RWPE1 (cell line): ENCODE results near the gene CEP170.

Experiments used
- CTCF ChIA-PET: fragments of 350-600 bp; sonication (Branson Sonifier 250); formaldehyde crosslinking; extraction: SDS; loops from one replicate; lab custom pipeline; 2021; lab: Yijun Ruan, JAX
- POLR2A ChIA-PET: fragments of 400-600 bp; formaldehyde crosslinking; extraction: SDS; loops from one replicate; lab custom pipeline; 2020; ENCODE audit warnings: antibody characterized with exemption; ENCODE audit not compliant: low non-redundant PET; lab: Yijun Ruan, JAX
- DNase-seq: peaks from one replicate; pipeline ENCODE4 v3.0.0; 2012; ENCODE audit warnings: low spot score
- H3K27ac ChIP-seq: fragments of 450-650 bp; 2 replicates; pipeline ENCODE4 v1.5.1; 2017
- TF ChIP-seq, protein P1 (sequence below): fragments of 450-650 bp; conservative IDR thresholded peaks from 2 replicates; pipeline ENCODE4 v1.5.1; 2017; ENCODE audit warnings: low read depth, mild to moderate bottlenecking

Gene CEP170

DNA sequence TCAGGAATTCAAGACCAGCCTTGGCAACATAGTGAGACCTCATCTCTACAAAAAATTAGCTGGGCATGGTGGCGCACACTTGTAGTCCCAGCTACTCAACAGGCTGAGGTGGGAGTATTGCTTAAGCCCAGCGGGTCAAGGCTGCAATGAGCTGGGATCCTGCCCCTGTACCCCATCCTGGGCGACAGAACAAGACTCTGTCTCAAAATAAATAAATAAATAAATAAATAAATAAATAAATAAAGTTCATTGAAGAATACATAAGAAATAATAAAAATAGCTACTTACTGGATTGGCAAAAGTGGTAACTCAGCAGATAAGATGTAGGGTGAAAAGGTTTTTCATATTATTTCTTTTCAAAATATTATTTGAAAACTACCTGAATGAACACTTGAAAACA, 5.9 kb downstream of the CEP170 start:
- DNase-seq: no peak
- no peak overlapping the region for H3K27ac ChIP-seq
- CTCF ChIA-PET: no interaction called here
- POLR2A ChIA-PET: no interaction called here
- TF ChIP-seq, protein P1, sequence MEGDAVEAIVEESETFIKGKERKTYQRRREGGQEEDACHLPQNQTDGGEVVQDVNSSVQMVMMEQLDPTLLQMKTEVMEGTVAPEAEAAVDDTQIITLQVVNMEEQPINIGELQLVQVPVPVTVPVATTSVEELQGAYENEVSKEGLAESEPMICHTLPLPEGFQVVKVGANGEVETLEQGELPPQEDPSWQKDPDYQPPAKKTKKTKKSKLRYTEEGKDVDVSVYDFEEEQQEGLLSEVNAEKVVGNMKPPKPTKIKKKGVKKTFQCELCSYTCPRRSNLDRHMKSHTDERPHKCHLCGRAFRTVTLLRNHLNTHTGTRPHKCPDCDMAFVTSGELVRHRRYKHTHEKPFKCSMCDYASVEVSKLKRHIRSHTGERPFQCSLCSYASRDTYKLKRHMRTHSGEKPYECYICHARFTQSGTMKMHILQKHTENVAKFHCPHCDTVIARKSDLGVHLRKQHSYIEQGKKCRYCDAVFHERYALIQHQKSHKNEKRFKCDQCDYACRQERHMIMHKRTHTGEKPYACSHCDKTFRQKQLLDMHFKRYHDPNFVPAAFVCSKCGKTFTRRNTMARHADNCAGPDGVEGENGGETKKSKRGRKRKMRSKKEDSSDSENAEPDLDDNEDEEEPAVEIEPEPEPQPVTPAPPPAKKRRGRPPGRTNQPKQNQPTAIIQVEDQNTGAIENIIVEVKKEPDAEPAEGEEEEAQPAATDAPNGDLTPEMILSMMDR: no peak

GRCh38 chr1:243247901-243248300, 7.2 kb downstream of the CEP170 start:
- POLR2A ChIA-PET: no interaction called here
- no peak for DNase-seq
- no peak overlapping the region for H3K27ac ChIP-seq
- TF ChIP-seq, protein P1: no peak
- CTCF ChIA-PET: interaction anchor here (0.6 kb wide), 2 partner anchors 34 to 500 kb away, joined by 3 to 4 read pairs; no protein-coding TSS in a partner anchor

- TF ChIP-seq, protein P1: no peak
- ChIA-PET POLR2A (no interaction called here), CTCF (no interaction called here)
- DNase-seq: no peak
- peak overlapping the region; percentile 54 for H3K27ac ChIP-seq
Measured at GRCh38 chr1:243246916-243247315, 8.2 kb downstream of the CEP170 start.

GRCh38 chr1:243244432-243244841, 10.6 kb downstream of the CEP170 start:
- TF ChIP-seq, protein P1: no peak
- DNase-seq: no peak
- ChIA-PET CTCF (no interaction called here), POLR2A (no interaction called here)
- H3K27ac ChIP-seq: peak overlapping the region; percentile 46

DNA sequence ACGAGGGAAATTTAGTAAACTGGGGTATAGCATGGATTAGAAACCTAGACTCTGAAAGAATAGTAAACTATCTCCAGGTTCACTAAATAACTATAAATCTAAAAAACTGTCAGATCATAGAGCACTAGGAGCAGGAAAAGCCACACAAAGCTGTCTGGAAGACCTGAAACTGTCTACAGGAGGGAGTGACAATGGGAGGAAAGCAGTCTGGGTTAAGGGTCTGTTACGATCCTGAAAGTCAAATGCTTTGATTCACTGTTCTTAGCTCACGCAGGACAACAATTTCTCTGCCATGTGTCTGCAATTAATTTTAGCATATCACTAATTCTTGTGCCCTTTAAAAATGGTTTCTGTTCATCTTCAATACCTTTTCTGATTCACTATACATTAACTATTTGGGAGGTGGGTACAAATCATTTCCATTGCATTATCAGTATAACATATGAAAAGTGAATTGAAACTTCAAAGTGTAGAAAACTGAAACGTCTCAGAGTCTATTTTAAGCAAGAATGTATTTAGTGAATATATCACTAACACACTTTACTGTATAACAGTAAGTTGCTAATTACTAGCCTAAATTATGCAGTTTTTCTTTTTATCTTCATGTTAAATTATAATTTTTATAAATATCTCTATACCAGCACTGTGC, 18.4 kb downstream of the CEP170 start:
- H3K27ac ChIP-seq: no peak overlapping the region
- DNase-seq: no peak
- ChIA-PET CTCF (no interaction called here), POLR2A (no interaction called here)
- TF ChIP-seq, protein P1: no peak

DNA sequence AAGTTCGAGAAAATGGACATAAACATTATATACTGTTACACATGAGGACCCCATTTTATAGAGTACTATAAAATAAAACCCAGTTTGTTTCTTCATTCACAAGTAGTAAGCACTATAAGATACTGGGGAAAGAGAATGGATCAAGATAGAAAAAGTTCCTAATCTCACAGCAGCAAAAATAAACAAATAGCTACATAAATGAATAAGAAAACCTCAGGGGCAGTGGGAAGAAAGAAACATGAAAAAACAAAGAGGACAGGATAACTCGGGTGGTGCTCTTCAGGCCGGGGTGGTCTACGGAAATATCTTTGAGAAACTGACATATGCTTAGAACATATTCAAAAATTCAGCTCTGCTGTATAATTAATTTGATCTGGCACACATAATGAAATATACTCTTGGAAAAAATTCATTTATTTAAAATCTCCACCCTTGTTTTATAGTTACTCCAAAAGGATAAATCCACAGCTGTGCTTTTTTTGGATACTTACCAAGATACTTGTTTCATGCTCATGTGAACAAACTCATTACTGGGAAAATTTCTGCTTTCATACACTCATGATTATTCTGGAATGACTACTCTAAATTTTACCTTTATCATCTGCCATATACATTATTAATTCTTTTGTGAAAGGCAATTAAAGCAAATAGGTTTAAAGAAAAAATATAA, 20.0 kb downstream of the CEP170 start:
- H3K27ac ChIP-seq: no peak overlapping the region
- TF ChIP-seq, protein P1: no peak
- CTCF ChIA-PET: interaction anchor here (0.6 kb wide), 1 partner anchor 19 kb away, joined by 3 read pairs; no protein-coding TSS in a partner anchor
- no peak for DNase-seq
- POLR2A ChIA-PET: no interaction called here
